A549 treated with DMSO at 1 μM for 4 hours (cell line): ENCODE measurements around the gene BPNT1. TPM values are rescaled to one million over a fixed set of nuclear protein-coding genes. Genes with fewer than 3 reads are reported as not detected.

ENCODE experiments used
- total RNA-seq: library from RNA; stranded (reverse); fragments of 200-300 nt; extraction: Qiagen RNA extraction; gene quantifications from 5 replicates; pipeline ENCODE4 v1.2.3, GENCODE V29; 2022; ENCODE audit warnings: low read depth

BPNT1 gene
- total RNA-seq = 17.5 to 21.0 TPM (median 19.0 TPM) in 5 replicates

GRCh38 chr1:220089650-220090556 lies at the start of gene BPNT1:
TSS of gene BPNT1 (minus strand) at chr1:220089788. CDS start at chr1:220079846, 9,942 bp downstream.

GRCh38 chr1:220094016-220094911 lies 4.7 kb upstream of the BPNT1 start, which contains the start of gene IARS2:
TSS of gene IARS2 (plus strand) at chr1:220094132. CDS start at chr1:220094217, 85 bp downstream.

GRCh38 chr1:220046052-220046930 lies 43.3 kb downstream of the BPNT1 start, which contains the start of gene EPRS1:
TSS of gene EPRS1 (minus strand) at chr1:220046505. CDS start at chr1:220046388, 117 bp downstream.

Other genes with a start within 250 kb of the BPNT1 start
- 0.02 to 0.08 TPM in 2 of 5 replicates, not detected in the others for gene SLC30A10, start 161.2 kb downstream of the BPNT1 start, total RNA-seq
- gene EPRS1, start 43.3 kb downstream of the BPNT1 start, total RNA-seq = 75.9 to 84.4 TPM (median 80.5 TPM) in 5 replicates
- 95.0 to 115 TPM (median 108 TPM) in 5 replicates for gene IARS2, start 4.3 kb upstream of the BPNT1 start, total RNA-seq
- gene RAB3GAP2, start 182.7 kb upstream of the BPNT1 start, total RNA-seq = 11.2 to 15.7 TPM (median 14.1 TPM) in 5 replicates